ENCODE data around the gene XYLT1.

DNA sequence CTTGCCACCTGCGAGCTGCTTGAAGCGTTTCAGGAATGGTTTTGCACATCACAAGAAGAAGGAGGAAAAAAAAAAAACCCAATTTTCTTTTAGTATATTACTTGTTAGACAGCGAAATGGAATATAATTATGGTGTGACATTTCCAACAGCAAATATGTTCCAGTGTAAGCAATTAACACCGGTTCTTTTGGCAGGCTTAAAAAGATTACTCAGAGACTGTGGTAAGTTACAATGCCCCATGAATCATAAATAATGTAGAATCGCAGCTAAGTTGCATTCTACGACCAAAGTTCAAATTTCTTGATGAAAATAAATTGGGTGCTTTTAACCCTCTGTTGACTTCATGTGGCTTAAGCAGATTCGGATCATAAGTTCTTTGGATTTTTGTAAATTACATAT lies 245.2 kb downstream of the XYLT1 start:
- TF ChIP-seq, protein P1, sequence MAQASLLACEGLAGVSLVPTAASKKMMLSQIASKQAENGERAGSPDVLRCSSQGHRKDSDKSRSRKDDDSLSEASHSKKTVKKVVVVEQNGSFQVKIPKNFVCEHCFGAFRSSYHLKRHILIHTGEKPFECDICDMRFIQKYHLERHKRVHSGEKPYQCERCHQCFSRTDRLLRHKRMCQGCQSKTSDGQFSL (CRISPR knock-in tag; IDR thresholded peaks at IDR 0.05) = no peak
- TF ChIP-seq, protein P1 (tag; IDR thresholded peaks at IDR 0.05) = no peak
- TF ChIP-seq, protein P2, sequence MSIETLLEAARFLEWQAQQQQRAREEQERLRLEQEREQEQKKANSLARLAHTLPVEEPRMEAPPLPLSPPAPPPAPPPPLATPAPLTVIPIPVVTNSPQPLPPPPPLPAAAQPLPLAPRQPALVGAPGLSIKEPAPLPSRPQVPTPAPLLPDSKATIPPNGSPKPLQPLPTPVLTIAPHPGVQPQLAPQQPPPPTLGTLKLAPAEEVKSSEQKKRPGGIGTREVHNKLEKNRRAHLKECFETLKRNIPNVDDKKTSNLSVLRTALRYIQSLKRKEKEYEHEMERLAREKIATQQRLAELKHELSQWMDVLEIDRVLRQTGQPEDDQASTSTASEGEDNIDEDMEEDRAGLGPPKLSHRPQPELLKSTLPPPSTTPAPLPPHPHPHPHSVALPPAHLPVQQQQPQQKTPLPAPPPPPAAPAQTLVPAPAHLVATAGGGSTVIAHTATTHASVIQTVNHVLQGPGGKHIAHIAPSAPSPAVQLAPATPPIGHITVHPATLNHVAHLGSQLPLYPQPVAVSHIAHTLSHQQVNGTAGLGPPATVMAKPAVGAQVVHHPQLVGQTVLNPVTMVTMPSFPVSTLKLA (conservative IDR thresholded peaks at IDR 0.05) = no peak
- TF ChIP-seq MED1 (CRISPR knock-in tag; IDR thresholded peaks at IDR 0.05; ENCODE audit: borderline replicate concordance) = no peak
- TF ChIP-seq, protein P3, sequence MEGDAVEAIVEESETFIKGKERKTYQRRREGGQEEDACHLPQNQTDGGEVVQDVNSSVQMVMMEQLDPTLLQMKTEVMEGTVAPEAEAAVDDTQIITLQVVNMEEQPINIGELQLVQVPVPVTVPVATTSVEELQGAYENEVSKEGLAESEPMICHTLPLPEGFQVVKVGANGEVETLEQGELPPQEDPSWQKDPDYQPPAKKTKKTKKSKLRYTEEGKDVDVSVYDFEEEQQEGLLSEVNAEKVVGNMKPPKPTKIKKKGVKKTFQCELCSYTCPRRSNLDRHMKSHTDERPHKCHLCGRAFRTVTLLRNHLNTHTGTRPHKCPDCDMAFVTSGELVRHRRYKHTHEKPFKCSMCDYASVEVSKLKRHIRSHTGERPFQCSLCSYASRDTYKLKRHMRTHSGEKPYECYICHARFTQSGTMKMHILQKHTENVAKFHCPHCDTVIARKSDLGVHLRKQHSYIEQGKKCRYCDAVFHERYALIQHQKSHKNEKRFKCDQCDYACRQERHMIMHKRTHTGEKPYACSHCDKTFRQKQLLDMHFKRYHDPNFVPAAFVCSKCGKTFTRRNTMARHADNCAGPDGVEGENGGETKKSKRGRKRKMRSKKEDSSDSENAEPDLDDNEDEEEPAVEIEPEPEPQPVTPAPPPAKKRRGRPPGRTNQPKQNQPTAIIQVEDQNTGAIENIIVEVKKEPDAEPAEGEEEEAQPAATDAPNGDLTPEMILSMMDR (IDR thresholded peaks at IDR 0.05 in 2 of 3, conservative IDR thresholded peaks at IDR 0.05 in 1 of 3; ENCODE audit: insufficient read depth in 2 of 3, low read depth in 1 of 3, low read length in 3 of 3) = no peak
- no peak for TF ChIP-seq BHLHE40 (IDR thresholded peaks at IDR 0.05; ENCODE audit: low read length)
- no peak for TF ChIP-seq CEBPB (tag; IDR thresholded peaks at IDR 0.05)
- no peak for TF ChIP-seq GABPB1 (CRISPR knock-in tag; IDR thresholded peaks at IDR 0.05)
- TF ChIP-seq, protein P4, sequence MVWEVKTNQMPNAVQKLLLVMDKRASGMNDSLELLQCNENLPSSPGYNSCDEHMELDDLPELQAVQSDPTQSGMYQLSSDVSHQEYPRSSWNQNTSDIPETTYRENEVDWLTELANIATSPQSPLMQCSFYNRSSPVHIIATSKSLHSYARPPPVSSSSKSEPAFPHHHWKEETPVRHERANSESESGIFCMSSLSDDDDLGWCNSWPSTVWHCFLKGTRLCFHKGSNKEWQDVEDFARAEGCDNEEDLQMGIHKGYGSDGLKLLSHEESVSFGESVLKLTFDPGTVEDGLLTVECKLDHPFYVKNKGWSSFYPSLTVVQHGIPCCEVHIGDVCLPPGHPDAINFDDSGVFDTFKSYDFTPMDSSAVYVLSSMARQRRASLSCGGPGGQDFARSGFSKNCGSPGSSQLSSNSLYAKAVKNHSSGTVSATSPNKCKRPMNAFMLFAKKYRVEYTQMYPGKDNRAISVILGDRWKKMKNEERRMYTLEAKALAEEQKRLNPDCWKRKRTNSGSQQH (CRISPR knock-in tag; IDR thresholded peaks at IDR 0.05) = no peak
- TF ChIP-seq NR2C2 (CRISPR knock-in tag; IDR thresholded peaks at IDR 0.05) = no peak
- no peak for TF ChIP-seq NR2C2 (tag; IDR thresholded peaks at IDR 0.05)
- TF ChIP-seq EP300 (IDR thresholded peaks at IDR 0.05; ENCODE audit: low read length) = no peak
- no peak for TF ChIP-seq EZH2 (IDR thresholded peaks at IDR 0.05; ENCODE audit: borderline replicate concordance, low read depth, low read length)
- TF ChIP-seq MEF2D (tag; conservative IDR thresholded peaks at IDR 0.05; ENCODE audit: low read depth) = no peak
- TF ChIP-seq MAFK (IDR thresholded peaks at IDR 0.05; ENCODE audit: low read length) = no peak
- no peak for TF ChIP-seq IRF2 (CRISPR knock-in tag; IDR thresholded peaks at IDR 0.05)

Data from K562 (cell line).